NCI-H2227 treated with DMSO at 0.1 percent for 48 hours (cell line): Measurements from ENCODE around the gene CEP170B.
"Not testable (repeated sequence)": the region's sequence is repeated elsewhere in the genome, so short reads cannot be mapped to it uniquely, and the experiment has no call there.

Source experiments
- DNase-seq: peaks from one replicate; lab custom pipeline; 2025; lab: John Stamatoyannopoulos, UW

CEP170B gene

DNA sequence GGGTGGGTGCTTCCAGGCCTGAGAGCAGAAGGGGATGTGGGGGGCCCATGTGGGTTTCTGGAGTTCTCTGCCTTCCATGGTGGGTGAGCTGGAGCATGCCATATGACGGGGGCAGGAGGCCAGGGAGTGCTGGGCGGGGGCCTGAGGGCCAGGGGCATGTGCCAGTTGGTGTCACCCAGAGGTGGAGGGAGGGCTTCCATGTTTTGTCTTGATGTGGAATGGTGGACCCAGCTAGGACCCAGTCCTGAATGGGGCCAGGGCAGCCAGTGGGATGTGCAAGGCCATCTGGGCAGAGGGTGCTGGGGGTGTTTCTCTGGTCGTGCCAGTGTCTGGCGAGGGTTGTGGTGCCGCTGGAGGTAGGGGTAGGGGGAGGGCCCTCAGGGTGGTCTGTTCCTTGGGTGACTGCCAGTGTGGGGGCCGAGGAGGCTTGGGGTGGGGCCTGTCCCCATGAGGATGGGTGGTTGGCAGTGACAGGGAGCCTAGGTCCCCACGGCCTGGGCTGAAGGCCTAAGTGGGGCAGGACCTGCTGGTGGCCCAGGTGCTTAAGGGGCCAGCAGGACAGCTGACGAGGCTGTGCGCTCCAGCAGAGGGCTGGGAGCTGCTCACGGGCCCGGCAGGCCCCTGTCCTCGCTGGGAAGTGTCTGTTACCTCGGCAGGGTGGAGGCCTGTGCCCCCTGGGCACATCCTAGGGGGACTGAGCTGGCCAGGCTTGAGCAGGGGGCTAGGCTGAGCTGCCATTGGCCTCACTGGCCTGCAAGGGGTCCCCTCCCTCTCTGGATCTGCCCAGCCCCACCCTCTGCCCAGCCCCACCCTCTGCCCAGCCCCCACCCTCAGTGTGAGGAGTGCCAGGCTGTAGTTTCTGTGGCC lies 26.8 kb downstream of the CEP170B start:
- no peak for DNase-seq

GRCh38 chr14:104892531-104893434 lies 27.7 kb downstream of the CEP170B start:
- DNase-seq: no peak

DNA sequence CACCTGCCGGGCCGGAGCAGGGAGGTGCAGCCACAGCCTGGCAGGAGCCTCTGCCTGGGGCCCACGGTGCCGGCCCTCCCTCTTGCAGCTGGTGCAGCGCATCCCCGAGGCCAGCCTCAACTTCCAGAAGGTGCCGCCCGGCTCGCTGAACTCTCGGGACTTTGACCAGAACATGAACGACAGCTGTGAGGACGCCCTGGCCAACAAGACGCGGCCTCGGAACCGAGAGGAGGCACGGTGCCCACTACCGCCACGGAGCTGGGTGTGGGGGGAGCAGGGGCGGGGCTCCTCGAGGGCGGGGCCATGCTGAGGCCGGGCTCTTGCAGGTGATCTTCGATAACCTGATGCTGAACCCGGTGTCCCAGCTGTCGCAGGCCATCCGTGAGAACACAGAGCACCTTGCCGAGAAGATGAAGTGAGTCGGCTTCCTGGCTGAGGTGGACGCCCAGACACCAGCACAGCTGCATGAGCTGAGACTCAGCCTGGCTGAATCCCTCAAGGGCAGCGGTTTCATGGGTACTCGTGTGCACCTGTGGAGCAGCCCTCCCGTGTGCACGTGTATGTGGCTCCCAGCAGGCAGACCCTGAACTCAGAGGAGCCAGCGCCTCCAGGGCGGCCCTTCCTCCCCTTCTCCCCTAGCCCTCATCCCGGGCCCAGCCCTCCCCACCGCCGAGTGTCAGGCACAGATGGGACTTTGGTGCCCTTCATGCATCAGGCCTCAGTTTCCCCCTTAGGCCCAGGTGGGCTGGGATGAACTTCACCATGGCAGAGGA lies 28.6 kb downstream of the CEP170B start:
- DNase-seq: no peak

DNA sequence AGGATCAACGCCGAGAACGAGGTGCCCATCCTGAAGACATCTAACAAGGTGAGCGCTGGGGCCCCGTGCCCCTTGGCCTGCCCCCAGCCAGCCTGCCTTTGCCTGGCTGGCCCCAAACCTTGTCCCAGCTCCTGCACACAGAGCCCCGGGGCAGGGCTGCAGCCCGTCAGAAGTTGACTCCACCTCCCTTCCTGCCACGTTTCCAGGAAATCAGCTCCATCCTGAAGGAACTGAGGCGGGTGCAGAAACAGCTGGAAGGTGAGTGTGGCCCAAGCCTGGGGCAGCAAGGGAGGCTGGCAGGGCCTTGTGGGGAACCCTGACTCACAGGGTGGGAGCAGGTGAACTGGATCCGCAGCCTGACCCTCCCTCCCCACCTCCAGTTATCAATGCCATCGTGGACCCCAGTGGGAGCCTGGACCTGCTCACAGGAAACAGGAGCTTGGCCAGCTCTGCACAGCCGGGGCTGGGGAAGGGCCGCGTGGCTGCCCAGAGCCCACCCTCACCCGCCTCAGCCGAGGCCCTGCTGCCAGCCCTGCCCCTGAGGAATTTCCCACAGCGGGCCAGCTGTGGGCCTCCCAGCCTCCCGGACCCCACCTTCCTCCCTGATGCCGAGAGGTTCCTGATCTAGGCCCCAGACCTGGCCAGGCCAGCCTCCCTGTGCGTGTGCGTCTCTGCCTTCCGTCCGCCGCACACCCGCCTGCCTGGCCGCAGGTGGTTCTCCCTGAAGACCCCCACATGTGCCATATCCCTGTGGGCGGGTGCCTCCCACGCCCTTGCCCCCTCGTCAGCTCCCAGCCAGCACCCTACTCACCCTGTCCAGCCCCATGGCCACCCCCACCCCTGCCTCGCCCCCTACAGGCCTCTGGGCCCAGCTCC lies 29.5 kb downstream of the CEP170B start:
- DNase-seq: no peak

GRCh38 chr14:104895207-104895785 lies 30.2 kb downstream of the CEP170B start:
- DNase-seq: no peak

DNA sequence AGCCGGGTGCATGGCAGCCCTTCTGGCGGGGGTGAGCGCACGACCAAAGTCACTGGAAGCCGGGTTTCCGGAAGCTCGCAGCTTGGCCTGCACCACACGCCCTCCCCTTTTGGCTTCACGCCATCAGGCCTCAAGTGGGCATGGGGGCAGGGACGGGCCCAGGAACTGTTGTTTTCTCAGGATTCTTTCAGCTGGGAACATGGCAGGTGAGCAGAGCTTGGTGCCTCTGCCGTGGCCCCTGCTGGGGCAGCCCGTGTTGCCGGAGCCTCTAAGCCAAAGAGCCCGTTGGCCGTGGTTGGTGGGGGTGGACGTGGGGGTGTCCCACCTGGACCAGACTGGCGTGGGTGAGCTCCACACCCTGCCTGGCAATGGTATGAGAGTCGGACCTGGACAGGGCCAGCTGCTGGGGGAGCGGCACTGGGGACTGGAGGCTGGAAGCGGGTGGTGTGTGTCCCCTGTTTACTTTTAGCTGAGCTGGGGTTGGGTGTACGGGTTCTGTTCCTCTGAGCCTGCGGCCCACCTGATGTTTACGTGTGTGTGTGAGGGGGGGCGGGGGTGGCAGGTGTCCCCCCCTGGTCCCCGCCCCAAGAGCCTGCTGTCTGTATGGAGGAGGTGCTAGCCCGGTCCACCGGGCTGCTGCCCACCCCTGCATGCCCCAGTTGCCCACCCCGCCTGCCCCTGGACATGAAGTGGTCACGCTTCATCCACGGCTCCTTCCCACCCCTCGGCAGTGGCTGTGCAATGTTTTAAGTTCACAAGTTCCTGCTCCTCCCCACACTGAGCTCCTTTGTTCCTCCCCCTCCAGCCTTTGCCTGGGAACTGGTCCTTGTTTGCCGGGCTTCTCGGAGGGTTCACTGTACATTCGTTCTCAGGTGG lies 31.0 kb downstream of the CEP170B start:
- peak; percentile 45 for DNase-seq

GRCh38 chr14:104897330-104898194 lies 32.5 kb downstream of the CEP170B start:
- no peak for DNase-seq

DNA sequence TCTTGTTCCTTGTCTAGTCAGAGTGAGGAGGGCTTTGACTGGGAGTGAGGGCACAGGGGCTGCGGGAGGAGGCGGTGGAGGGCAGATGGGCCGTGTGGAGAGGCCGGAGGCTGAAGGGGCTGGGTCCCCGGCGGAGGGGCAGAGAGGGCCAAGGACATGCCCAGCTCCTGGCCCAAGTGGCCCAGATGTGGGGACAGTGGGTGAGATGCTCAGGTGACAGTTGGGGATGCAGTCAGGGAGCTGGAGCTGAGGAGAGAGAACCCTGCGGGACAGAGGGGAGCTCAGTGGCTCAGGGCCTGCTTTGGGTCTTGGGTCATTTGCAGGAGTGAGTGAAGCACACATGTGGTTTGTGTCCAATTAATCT lies 33.1 kb downstream of the CEP170B start:
- no peak for DNase-seq

- DNase-seq: no peak
Measured at GRCh38 chr14:104898870-104899510, 33.9 kb downstream of the CEP170B start.

GRCh38 chr14:104899781-104900180 lies 34.7 kb downstream of the CEP170B start:
- DNase-seq: no peak

- no peak for DNase-seq
Measured at GRCh38 chr14:104900639-104901512, 35.8 kb downstream of the CEP170B start.

DNA sequence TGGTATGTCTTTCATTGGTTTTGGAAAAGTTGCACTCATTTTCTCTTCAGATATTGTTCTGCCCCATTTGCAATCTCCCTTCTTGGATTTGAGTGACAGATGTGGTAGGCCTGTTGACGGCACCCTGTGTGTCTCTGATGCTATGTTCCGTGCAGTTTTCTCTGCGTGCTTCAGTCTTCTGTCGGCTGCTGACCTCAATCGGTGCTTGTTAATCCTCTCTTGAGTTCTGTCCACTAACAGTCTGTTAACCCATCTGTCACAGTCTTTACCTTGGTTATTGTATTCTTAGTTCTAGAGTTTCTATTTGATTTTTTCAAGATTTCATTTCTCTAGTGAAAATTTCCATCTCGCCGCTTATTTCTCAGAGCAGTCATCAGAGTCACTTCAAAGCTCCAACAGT lies 38.9 kb downstream of the CEP170B start:
- no peak for DNase-seq

DNA sequence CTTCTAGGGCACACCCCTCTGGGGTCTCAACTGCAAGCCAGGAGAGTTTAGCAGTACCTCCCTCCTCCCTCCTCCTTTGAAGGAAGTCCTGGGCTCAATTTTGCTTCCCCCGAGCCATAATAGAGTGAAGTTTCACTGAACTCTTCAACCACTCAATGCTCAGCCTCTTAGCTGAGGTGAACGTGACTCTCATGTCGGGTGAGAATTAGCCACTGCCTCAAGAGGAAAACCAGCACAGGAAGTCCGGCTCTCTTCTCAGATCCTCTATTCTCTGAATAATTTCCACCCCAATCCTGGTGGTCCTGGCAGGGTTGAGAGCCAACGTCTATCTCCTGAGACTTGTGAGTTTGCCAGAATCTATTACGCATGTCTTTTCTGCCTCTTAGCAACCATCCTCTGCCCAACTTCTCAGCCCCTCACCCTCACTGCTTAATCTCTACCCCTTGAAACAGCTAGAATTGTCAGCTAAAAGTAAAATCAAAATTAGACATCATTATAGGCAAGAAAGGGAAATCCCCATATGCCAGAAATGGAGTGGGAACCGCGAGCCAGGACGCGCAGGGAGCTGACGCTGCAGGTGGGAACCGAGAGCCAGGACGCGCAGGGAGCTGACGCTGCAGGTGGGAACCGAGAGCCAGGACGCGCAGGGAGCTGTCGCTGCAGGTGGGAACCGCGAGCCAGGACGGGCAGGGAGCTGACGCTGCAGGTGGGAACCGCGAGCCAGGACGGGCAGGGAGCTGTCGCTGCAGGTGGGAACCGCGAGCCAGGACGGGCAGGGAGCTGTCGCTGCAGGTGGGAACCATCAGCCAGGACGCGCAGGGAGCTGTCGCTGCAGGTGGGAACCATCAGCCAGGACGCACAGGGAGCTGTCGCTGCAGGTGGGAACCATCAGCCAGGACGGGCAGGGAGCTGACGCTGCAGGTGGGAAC lies 39.8 kb downstream of the CEP170B start:
- not testable (repeated sequence) for DNase-seq

DNA sequence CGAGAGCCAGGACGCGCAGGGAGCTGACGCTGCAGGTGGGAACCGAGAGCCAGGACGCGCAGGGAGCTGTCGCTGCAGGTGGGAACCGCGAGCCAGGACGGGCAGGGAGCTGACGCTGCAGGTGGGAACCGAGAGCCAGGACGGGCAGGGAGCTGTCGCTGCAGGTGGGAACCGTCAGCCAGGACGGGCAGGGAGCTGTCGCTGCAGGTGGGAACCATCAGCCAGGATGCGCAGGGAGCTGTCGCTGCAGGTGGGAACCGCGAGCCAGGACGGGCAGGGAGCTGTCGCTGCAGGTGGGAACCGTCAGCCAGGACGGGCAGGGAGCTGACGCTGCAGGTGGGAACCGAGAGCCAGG lies 40.5 kb downstream of the CEP170B start:
- not testable (repeated sequence) for DNase-seq

- no peak for DNase-seq
Measured at GRCh38 chr14:104908303-104908702, 43.2 kb downstream of the CEP170B start.

DNA sequence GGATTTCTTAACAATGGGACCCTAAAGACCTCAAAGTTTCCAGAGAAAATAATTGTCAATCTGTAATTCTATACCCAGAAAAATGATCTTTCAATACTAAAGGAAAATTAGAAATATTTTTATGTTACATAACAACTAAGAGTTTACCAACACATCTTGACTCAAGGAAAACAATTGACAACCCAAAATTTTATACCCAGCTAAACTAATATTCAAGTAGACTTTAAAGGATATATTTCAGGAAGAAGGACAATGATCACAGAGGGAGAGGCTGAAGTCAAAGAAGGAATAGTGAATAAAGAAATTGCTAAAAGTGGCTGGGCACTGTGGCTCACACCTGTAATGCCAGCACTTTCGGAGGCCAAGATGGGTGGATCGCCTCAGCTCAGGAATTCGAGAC lies 47.0 kb downstream of the CEP170B start:
- DNase-seq: no peak
